GM18907 (cell line): ENCODE results near the gene MAGI1.
"Not testable (repeated sequence)": the region's sequence is repeated elsewhere in the genome, so short reads cannot be mapped to it uniquely, and the experiment has no call there.

ENCODE experiments used
- ATAC-seq: cut with Tn5 transposase; IDR thresholded peaks from one replicate; pipeline ENCODE4 v1.9.1; 2021; ENCODE audit warnings: mild to moderate bottlenecking, moderate library complexity; ENCODE audit not compliant: unreplicated experiment

Gene MAGI1

GRCh38 chr3:65615329-65615728 is 423.4 kb downstream of the MAGI1 start:
- ATAC-seq = no peak

DNA sequence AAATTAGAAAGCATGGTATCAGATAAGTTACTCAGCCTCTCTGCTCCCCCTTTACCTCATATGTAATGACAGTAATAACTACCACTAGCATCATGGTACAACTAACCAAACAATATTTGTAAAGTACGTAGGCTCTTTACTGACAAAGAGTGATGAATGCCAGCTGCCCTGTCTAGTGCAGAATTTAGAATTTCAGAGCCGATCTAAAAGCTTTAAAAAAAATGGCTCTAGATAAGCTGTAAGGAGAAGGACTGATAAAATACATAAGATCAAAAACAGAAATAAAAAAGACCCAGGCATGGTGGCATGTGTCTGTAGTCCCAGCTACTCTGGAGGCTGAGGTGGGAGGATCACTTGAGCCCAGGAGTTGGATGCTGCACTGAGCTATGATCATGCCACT is 424.1 kb downstream of the MAGI1 start:
- no peak for ATAC-seq

DNA sequence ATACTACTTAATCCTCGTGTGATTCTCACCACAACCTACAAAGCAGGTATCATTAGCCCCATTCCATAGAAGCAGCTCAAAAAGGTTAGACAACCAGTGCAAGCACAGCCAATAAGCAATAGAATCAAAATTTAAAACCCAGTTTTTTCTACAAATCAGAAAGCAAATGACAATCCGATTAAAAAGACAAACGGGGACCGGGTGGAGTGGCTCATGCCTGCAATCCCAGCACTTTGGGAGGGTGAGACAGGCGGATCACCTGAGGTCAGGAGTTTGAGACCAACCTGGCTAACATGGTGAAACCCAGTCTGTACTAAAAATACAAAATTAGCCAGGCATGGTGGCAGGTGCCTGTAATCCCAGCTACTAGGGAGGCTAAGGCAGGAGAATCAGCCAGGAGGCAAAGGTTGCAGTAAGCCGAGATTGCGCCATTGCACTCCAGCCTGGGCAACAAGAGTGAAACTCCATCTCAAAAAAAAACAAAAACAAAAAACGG is 430.7 kb downstream of the MAGI1 start:
- ATAC-seq = not testable (repeated sequence)

GRCh38 chr3:65607101-65607500 is 431.6 kb downstream of the MAGI1 start:
- ATAC-seq = no peak

DNA sequence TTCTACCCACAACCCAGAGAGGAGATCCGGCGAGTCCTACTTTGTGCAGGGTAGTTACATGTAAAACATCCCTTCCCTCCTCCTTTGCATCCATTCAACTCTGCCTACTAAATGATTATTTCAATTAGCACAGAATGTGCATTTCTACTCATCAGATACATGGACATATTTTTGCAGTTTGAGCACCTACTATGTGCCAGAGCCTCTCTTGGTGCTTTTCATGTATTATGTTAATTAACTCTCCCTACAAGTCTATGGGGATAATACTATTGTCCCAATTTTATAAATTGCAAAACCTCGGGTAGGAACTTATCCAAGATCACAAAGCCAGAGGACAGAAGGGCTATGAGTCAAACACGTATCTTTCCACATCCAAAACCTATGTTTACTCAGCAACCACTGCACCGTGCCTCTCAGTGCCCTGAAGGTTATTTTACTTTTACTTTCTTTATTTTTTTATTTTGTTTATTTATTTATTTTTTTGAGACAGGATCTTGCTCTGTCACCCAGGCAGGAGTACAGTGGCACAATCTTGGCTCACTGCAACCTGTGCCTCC is 432.8 kb downstream of the MAGI1 start:
- no peak for ATAC-seq

DNA sequence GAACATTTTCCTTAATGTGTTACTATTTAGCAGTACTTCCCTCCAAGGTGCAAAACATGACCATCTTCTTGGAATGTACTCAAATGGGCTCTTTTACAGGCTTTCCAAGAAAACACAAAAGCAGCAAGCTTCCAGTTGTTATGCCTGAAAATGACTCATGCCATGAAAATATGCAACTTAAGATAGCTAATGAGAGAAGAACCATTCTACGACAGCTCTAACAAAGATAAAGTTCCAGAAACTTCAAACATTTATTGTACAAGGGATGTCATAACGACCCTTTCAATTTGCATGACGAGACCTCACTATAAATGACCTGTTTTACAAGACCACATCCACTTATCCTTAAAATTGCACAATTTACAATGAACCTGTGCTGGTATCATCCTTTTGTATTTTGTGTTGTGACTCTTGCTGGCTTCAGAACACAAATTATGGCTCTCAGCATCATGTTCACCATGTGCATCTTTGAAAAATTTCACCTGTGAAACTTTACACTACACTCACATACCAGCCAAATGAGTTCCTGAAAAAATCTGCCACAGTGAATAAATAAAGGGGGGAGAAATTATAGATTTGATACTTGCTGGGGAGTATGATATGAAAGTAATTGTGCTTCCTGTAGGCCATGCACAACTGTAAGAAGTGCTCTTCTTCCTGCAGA is 433.7 kb downstream of the MAGI1 start:
- no peak for ATAC-seq

DNA sequence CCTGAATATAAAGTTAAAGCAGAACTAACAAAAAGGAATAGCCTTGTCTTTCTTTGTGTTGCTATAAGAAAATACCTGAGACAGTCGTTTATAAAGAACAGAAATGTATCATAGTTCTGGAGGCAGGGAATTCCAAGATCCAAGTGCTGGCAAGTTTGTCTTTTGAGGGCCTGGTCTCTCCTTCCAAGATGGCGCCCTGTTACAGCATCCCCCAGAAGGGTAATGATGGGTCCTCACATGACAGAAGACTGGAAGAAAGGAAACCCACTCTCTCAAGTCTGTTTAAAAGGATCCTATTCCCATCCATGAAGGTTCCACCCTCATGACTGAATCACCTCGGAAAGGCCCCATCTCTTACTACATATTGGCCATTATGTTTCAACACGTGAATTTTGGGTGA is 435.1 kb downstream of the MAGI1 start:
- ATAC-seq = no peak

- ATAC-seq = no peak
Observed at GRCh38 chr3:65600888-65601287, 437.8 kb downstream of the MAGI1 start.

DNA sequence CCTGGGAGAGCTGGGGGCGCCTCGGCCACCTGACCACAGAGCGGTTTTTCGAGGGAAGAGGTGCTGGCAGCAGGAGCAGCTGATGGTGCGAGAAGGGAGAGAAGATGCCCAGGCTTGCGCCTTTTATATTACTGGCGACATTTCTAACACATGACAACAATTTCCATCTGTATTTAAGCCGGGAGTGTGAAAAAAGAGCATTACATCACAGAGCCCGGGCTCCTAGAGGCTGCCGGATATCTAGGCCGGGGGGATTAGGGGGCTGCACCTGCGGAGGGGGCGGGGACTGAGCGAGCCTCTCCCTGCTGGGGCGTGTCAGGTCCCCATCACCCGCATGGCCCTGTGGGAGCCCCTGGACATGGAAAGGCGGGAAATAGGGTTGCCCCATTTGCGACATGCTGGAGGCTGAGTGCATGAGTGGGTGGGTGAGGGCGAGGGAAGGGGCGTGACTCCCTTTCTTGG is 440.7 kb downstream of the MAGI1 start:
- no peak for ATAC-seq

DNA sequence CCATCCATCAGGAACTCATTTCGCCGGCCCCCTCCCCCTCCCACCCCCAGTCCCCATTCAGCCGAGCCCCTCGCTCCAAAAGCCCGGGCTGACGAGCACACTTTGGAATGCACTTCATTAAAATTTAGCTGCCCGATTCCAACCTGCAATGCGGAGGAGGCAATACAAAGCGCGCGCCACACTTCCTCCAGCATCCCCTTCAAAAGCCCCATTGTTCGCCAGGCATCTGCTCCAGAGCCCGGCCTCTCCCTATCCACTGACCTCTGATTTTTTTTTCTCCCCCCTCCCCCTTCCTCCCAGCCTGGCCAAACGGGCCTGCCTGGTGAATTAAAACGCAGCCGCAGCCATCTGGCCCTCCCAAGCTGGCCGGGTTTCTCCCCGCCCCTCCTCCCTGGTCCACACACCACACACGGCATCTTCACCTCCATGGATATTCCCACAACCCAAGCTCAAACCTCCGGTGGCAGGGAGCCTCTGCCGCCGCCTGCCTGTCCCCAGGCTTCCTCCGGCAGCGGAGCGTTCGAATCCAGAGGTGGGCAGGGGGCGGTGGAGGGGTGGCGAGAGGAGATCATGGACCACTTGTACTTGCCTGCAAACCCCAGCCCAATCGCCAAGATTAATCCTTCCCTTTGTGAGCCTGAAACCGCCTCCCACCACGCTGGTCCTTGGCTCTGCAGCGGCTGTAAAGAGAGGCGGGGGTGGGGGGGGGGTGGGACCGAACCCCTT is 441.3 kb downstream of the MAGI1 start:
- ATAC-seq = no peak

DNA sequence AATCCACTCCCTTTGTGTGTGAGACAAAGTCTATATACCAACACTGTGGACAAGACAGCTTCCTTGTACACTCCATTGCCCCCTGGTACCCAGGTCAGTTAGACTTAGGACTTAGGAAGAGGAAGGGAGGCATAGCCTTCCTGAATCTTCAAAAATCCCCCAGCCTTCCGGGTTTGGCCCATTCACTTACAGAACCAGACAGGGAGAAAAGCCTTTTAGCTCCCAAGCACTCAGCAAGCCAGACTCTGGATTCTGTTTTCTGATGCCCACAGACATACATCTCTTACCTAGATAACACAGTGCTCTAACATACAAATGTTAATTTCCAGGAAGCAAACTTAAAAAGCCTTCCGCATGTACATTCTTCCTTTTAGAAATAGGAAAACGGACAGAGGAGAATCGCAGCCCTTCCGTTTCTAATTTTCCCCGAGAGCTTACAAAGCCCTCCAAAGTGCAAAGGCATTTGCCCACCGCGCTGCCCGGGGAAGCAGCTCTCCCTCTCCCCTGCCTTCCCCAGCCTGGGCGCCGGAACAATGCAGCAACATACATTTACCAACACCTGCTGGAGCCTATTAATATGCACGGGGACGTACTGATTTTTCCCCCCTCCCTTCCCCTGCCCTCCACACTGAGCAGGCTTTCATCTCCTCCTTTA is 442.0 kb downstream of the MAGI1 start:
- ATAC-seq = no peak

- no peak for ATAC-seq
Observed at GRCh38 chr3:65596029-65596300, 442.8 kb downstream of the MAGI1 start.

DNA sequence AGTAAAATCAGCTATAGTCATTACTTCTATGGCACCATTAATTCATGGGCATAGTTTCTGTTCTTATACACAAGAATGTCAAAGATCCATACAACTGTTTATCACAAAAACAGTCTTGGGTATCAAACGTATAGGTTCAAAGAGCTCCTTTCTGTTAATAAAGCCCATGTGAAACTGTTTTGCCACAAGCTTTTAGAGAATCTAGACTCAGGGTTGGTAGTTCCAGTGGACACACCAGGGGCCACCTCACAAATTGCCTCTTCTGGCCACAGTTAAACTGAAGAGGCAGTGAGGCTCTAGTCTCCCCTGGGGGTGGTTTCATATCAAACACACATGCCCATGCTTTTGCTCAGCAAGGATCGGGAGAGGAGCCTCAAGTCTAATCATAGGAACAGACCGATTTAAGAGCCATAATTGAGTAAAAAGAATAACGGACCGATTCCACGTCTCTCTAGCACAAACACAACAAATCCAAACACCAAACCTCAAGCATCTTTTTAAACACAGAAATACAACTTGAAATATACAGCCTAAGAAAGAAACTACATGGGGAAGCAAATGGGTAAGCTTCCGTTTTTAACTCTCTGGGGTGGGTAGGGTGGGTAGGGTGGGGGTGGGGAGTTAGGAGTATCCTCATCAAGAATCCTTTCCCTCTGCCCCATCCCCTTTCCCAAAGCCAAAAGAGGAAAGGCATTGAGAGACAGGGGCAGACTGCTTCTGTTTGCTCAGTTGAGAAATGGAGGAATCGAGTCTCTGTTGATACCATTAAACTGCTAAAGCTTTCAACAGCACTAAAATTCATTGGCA is 443.3 kb downstream of the MAGI1 start:
- no peak for ATAC-seq

- no peak for ATAC-seq
Observed at GRCh38 chr3:65593780-65594752, 444.7 kb downstream of the MAGI1 start.

GRCh38 chr3:65591313-65591712 is 447.4 kb downstream of the MAGI1 start:
- ATAC-seq = no peak

- no peak for ATAC-seq
Observed at GRCh38 chr3:65588884-65589283, 449.8 kb downstream of the MAGI1 start.

DNA sequence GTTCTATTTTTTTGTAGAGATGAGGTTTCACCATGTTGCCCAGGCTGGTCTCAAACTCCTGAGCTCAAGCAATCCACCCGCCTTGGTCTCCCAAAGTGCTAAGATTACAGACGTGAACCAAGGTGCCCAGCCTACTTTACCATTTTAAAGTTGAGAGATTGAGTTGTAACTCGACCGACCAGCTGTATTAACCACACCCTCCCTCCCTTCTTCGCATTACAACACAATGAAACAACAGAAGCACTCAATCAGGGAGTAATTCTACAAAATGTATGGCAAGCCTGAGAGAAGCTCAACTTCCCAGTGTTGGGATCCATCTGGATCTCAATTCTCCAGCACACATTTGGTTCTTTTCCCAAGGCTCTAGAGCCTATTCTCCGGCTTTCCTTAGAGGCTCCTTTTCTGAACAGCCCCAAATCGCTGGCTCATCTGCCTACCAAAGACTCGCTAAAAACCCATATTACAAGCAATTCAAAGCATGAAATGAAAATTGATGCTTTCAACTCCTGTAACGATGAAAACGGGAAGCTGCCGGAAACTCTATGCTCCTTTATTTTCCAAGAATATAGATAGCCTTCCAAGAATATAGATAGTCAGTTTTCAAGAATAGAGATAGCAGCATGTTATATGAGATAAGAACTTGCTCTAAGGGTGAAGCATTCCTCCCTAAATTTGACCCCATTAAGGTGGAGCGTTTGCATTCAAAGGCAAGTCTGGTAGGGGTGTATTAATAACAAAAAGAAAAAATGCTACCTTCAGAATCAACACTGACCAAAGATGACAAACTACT is 450.9 kb downstream of the MAGI1 start:
- no peak for ATAC-seq

- ATAC-seq = no peak
Observed at GRCh38 chr3:65584913-65585312, 453.8 kb downstream of the MAGI1 start.

DNA sequence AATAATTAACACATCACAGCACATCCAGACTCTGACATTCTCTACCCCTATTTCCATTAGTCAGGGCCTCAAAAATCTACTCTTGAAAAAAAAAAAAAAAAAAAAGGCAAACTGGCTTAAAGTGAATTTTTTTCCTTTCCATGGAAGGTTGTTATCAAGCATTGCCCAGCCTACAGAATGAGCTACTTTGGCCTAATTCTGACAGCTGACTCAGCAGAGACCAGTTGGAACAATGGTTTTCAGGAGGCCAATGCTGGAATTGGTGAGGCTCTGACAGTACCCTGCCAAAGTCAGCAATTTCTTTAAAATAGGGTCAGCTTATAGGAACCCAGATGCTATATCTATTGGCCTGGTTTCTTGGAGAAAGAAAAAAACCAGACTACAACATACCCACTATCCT is 454.7 kb downstream of the MAGI1 start:
- ATAC-seq = no peak
